Progenitor cell of endocrine pancreas (in vitro differentiated cells): ENCODE measurements around the gene CLBA1. TPM values are rescaled to one million over a fixed set of nuclear protein-coding genes. Genes with fewer than 3 reads are reported as not detected.
"Not testable (repeated sequence)": the region's sequence is repeated elsewhere in the genome, so short reads cannot be mapped to it uniquely, and the experiment has no call there.

Experiments
- DNase-seq: peaks from one replicate; pipeline ENCODE4 v3.0.0; 2021; ENCODE audit warnings: low spot score; ENCODE audit not compliant: unreplicated experiment
- H3K27ac Mint-ChIP-seq: 2 replicates; pipeline ENCODE4 v1.8.0; 2021; ENCODE audit warnings: mild to moderate bottlenecking, moderate library complexity, mixed read lengths
- H3K27me3 Mint-ChIP-seq: 2 replicates; pipeline ENCODE4 v1.8.0; 2021; ENCODE audit warnings: mixed read lengths
- H3K36me3 Mint-ChIP-seq: 2 replicates; pipeline ENCODE4 v1.8.0; 2022; ENCODE audit warnings: mixed read lengths; ENCODE audit not compliant: insufficient read depth
- H3K4me1 Mint-ChIP-seq: 2 replicates; pipeline ENCODE4 v1.8.0; 2021; ENCODE audit warnings: low read depth, mixed read lengths
- H3K4me3 Mint-ChIP-seq: 2 replicates; pipeline ENCODE4 v1.8.0; 2021; ENCODE audit warnings: low read depth, mild to moderate bottlenecking, moderate library complexity, mixed read lengths
- H3K9me3 Mint-ChIP-seq: 2 replicates; pipeline ENCODE4 v1.8.0; 2021; ENCODE audit warnings: low read depth, mixed read lengths
- CTCF ChIP-seq: fragments of 200-600 bp; sonication (generic); IDR thresholded peaks from one replicate; pipeline ENCODE4 v1.5.0; 2021; ENCODE audit warnings: antibody characterized with exemption, mild to moderate bottlenecking; ENCODE audit not compliant: unreplicated experiment
- total RNA-seq: library from RNA; stranded (reverse); gene quantifications from 2 replicates; pipeline ENCODE4 v1.2.1, GENCODE V29; 2021

CLBA1 gene
- total RNA-seq, 1 donor from 2014 or later, result 20.8 TPM

GRCh38 chr14:104948736-104949031 is 36.9 kb upstream of the CLBA1 start:
- Mint-ChIP-seq H3K9me3 (no peaks in the 10 kb centered on the region), H3K27me3 (peaks cover 5% of the 10 kb centered on the region), H3K36me3 (no peaks in the 10 kb centered on the region), H3K27ac (no peak overlapping the region), H3K4me3 (no peak overlapping the region), H3K4me1 (no peaks in the 10 kb centered on the region)
- no peak for TF ChIP-seq CTCF
- no peak for DNase-seq

GRCh38 chr14:104949406-104949955 is 36.1 kb upstream of the CLBA1 start:
- H3K27me3 Mint-ChIP-seq, H3K4me3 Mint-ChIP-seq, H3K9me3 Mint-ChIP-seq, DNase-seq, H3K4me1 Mint-ChIP-seq, H3K27ac Mint-ChIP-seq, H3K36me3 Mint-ChIP-seq: not testable (repeated sequence)

GRCh38 chr14:104950021-104950420 is 35.6 kb upstream of the CLBA1 start:
- Mint-ChIP-seq H3K9me3 (no peaks in the 10 kb centered on the region), H3K36me3 (no peaks in the 10 kb centered on the region), H3K27me3 (peaks cover 7% of the 10 kb centered on the region), H3K4me3 (no peak overlapping the region), H3K27ac (no peak overlapping the region), H3K4me1 (no peaks in the 10 kb centered on the region)
- TF ChIP-seq CTCF, result no peak
- DNase-seq, result no peak

GRCh38 chr14:104950701-104951100 is 34.9 kb upstream of the CLBA1 start:
- H3K36me3 Mint-ChIP-seq, H3K27ac Mint-ChIP-seq, H3K4me1 Mint-ChIP-seq, DNase-seq, H3K4me3 Mint-ChIP-seq, H3K9me3 Mint-ChIP-seq, H3K27me3 Mint-ChIP-seq: not testable (repeated sequence)

GRCh38 chr14:104951863-104952657 is 33.5 kb upstream of the CLBA1 start:
- H3K9me3 Mint-ChIP-seq, H3K27ac Mint-ChIP-seq, H3K36me3 Mint-ChIP-seq, H3K4me1 Mint-ChIP-seq, DNase-seq, H3K4me3 Mint-ChIP-seq: not testable (repeated sequence)
- H3K27me3 Mint-ChIP-seq, result peaks cover 11% of the 10 kb centered on the region

- Mint-ChIP-seq H3K27ac (no peak overlapping the region), H3K4me1 (no peaks in the 10 kb centered on the region), H3K4me3 (no peak overlapping the region), H3K9me3 (no peaks in the 10 kb centered on the region), H3K36me3 (no peaks in the 10 kb centered on the region), H3K27me3 (peaks cover 19% of the 10 kb centered on the region)
- TF ChIP-seq CTCF, result no peak
- no peak for DNase-seq
Observed at GRCh38 chr14:104953097-104953496, 32.5 kb upstream of the CLBA1 start.
